DND-41 (cell line): ENCODE results near the gene DPM3.

Experiments used
- CTCF ChIP-seq: IDR thresholded peaks from 2 replicates; pipeline ENCODE4 v1.5.1; 2012; ENCODE audit warnings: borderline replicate concordance, low read length, moderate library complexity, mild to moderate bottlenecking; ENCODE audit not compliant: poor library complexity, severe bottlenecking; ENCODE audit errors: extremely low read depth
- EZH2 ChIP-seq: IDR thresholded peaks from 3 replicates; pipeline ENCODE4 v1.6.1; 2012; ENCODE audit warnings: borderline replicate concordance, low read depth, mild to moderate bottlenecking, moderate library complexity, low read length, inconsistent platforms; ENCODE audit not compliant: severe bottlenecking

GRCh38 chr1:155124503-155125463 lies 15.5 kb downstream of the DPM3 start:
- no peak for TF ChIP-seq CTCF
- no peak for TF ChIP-seq EZH2
